ENCODE measurements around the gene PTPRD.

PTPRD gene

DNA sequence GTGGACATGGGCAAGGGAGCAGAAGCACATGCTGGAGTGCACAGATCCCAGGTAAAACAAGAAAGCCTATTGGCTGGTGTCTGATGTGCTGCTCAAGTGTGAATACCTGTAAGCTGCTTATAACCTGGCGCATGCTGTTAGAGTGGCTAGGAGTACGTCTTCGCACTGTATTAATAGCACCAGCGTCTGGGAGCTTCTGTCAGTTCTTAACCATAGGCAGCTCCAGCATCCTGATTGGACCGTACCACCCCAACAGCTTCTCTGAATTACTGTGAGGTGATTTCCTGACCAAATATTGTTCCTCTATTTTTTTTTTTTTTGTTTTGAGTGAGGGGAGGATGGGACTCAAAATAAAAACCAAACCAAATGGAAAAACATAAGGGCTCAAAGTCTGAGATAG, 987.6 kb downstream of the PTPRD start:
- in situ Hi-C loops (cut with MboI; ENCODE audit: low sequenced_read_pairs): no loop called here

DNA sequence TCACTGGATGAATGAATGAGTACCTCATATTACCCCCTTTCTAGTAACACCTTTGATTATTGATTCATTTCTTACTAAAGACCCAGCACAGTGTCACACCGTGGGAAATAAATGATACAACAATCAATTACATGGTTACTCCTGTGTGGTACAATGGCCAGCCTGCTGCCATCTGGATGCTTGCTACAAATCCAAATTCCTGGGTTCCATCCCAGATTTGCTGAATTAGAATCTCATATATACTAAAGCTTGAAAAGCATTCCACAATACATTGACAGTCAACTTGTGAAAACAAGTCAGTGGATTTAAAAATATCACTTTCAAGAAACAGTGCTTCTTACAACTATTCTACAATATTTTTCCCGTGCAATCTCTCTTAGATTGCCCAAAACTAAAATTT, 989.3 kb downstream of the PTPRD start:
- in situ Hi-C loops (cut with MboI; ENCODE audit: low sequenced_read_pairs): no loop called here

DNA sequence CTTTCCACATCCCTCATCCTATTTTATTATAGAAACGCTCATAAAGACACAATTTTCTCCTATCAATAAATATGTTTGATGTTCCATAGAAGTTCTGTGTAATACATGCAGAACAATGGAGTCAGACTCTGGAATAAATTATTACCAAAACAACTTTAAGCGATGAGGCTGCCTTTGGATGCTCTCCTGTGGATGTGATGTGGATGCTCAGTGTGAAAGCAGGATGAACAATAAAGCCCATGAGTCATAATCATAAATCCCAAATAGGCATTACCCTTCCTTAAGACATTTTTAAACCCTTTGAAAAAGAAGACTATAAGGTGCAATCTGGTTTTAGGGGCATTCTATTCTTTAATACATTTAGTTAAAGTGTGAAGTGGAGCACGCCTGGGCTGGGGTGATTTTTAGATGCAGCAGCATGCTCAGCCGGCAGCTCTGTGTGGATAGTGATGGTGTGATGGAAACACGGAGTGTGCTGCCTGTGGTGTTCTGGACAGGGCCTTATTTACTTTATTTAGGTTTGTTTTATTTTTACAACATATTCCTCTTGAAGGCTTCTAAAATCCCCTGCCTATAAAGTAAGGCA, 991.4 kb downstream of the PTPRD start:
- in situ Hi-C loops (cut with MboI; ENCODE audit: low sequenced_read_pairs): no loop called here

DNA sequence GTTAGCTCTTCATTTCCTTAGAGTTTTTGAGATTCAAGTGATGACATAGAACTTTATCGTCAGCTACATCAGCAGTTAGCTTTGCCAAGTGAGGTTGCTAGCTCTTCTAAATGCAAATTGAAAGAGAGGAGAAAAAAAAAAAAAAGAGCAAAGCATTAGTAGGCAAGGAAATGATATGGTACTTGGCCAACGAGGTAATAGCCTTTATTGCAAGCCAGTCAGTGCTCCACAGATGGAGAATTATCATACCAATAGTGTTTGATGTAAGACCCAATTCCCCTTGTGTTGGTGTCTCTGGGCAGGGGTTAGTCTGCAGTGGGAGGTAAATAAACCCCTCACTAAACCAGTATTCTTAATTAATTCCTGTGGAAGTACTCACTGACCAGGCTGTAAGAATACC, 992.1 kb downstream of the PTPRD start:
- in situ Hi-C loops (cut with MboI; ENCODE audit: low sequenced_read_pairs): no loop called here

DNA sequence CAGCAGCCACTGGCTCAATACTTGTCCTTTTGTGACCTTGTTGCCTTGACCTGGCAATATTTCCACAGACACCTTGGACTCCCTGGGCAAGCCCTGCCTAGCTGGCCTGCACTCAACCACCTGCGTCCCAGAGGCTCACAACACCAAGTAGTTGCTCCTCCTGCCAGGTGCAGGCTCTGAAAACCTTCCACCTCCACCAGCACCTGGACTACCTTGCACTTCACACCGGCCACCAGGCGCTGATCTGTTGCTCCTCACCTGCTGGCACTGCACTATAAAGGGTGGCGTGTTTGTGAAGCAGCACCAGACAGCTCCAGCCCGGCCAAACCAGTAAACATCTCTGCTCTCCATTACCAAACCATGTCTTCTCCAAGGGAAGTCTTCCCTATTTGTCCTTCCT, 997.7 kb downstream of the PTPRD start:
- in situ Hi-C loops (cut with MboI; ENCODE audit: low sequenced_read_pairs): no loop called here

DNA sequence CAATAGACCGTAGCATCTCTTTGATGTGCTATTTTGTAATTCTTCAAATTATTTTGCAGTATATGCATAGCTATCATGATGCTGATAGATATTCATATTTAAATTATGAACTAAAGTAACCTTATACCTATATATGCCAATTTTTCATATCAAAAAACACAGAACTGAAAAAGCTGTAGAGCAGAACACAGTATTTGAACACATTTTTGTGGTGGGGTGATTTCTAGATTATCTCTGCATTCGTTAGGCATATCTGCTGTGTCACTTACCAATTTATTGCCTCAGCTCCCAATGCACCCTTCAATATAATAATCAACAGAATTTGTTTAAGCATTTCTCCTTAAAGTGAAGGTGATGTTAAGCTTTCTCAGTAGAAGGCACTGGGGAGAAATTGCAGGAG, 998.2 kb downstream of the PTPRD start:
- in situ Hi-C loops (cut with MboI; ENCODE audit: low sequenced_read_pairs): no loop called here

DNA sequence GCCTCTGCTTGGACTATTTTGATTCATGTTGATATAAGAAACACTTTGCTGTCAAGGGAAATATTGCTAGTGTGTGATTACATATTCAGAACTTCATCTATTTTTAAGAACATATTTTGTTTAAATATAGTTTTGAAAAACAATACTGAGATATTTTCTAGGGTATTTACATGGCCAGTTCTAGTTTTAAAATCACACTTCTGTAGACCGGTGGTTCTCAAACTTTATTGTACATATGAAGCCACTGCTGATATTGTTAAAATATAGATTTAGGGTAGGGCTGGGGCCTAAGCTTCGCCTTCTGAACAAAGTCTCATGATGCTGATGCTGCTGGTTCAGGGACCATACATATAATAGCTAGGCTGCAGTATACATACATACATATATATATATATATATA, 1000.0 kb downstream of the PTPRD start:
- in situ Hi-C loops (cut with MboI; ENCODE audit: low sequenced_read_pairs): no loop called here

DNA sequence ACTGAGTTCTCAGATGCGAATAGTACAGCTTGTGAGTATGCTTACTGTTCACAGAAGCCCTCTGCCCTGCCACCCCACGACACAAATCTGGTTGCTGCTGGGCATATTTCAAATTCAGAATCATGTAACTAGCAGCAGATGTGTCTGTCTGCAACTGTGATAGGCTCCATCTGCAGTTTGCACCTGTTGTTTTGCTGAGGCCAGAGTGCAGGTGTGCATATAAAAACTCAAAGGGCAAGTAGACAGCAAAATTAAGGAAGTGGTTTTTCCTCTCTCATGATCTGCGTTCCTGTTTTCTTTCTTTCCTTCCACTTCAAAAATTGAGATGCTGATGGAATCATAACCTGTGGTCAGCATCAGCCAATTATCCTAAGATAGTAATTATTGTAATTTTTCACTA, 1000.5 kb downstream of the PTPRD start:
- in situ Hi-C loops (cut with MboI; ENCODE audit: low sequenced_read_pairs): no loop called here

DNA sequence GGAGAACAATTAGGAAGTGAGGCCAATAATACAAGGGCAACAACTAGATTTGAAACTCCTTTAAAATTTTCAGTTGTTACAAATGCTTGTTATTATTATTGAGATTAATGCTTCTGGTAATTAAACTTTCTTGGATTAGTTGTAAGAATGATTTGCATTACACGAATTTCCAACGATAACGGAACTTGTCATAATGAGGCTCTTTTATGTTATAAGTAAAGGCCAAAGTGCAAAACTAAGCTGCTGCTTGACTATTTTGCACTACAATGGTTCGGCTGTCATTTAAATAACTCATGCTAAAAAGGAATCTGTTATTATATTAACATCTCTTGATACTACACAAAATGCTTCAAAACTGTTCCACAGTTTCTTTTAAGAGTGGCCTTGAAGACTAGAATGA, 1007.1 kb downstream of the PTPRD start:
- in situ Hi-C loops (cut with MboI; ENCODE audit: low sequenced_read_pairs): no loop called here

DNA sequence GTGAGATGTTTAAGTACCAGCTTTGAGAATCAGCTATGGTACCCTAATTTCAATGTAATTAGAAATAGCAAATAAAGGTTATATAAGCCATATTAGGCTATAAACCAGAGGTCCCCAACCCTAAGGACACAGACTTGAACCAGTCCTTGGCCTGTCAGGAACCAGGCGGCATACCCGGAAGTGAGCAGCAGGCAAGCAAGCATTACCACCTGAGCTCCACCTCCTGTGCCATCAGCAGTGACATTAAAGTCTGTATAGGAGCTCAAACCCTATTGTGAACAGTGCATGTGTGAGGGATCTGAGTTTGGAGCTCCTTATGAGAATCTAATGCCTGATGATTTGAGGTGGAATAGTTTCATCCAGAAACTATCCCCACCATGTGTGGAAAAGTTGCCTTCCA, 1009.5 kb downstream of the PTPRD start:
- in situ Hi-C loops (cut with MboI; ENCODE audit: low sequenced_read_pairs): no loop called here

DNA sequence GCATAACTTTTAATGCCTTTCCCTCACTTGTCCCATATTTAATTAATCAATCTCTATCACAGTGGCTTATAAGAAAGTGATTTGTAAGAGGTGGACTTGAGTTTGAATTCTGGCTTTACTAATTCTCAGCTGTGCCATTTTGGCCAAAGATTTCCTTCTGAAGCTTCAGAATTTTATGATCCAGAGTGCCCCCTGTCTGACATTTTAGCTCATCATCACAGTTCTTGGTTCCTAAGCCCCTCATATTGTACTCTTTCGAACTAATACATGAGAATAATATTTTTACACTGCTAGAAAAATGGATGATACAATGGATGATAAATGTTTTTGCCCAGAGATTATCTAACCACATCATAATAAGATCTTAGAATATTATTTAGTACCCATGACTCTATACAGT, 1014.1 kb downstream of the PTPRD start:
- in situ Hi-C loops (cut with MboI; ENCODE audit: low sequenced_read_pairs): no loop called here

DNA sequence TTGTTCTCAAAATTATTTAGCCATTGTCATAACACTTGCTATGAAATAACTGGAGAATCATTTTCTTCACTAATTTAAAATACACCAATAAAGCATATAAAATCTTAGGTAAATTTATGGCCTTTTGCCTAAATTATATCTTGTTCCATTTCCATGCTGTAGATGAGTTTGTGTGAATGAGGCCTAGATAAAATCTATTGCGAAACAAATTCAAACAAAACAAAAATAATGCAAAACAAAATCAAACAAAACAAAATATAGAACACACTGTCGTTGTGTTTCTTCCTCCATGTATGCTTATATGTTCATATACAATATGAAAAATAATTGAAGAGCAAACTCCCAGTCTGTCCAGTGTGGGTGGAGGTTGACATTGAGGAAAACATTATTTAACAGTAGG, 1020.7 kb downstream of the PTPRD start:
- in situ Hi-C loops (cut with MboI; ENCODE audit: low sequenced_read_pairs): no loop called here

DNA sequence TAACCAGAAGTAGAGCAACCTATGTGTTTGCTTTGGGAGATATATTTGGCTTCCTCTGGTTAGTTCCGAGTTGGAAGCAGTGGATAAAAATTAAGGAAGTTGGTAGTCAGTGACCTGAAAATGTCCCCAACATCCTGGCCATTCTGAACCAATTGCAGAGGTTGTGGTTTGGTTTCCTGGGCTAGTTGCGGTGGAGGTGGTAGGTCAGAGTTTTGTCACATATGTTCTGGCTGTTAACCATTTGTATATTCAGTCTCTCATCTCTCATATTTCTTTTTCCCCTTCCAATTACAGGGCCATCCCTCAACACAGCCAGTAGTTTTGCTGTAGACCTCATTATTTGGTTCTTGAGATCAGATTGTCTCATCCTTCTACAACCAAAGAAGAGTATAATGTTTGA, 1026.9 kb downstream of the PTPRD start:
- in situ Hi-C loops (cut with MboI; ENCODE audit: low sequenced_read_pairs): no loop called here

DNA sequence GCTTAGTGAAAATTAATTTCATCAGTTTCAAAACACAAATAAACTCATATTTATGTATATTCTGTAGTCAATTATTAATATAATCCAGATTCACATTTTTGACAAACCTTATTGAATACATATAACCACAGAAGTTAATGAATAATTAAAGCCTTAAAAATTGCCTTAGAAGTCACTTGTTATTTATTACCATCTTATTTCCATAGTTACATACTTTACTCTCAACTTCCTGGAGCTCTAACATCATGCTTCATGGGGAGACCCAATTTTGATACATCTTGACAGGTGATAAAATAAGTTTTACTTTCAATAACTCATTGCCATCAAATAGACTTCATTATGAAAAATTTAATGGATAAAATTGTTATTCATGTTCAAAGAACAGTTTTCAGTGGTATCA, 1038.7 kb downstream of the PTPRD start:
- in situ Hi-C loops (cut with MboI; ENCODE audit: low sequenced_read_pairs): no loop called here

DNA sequence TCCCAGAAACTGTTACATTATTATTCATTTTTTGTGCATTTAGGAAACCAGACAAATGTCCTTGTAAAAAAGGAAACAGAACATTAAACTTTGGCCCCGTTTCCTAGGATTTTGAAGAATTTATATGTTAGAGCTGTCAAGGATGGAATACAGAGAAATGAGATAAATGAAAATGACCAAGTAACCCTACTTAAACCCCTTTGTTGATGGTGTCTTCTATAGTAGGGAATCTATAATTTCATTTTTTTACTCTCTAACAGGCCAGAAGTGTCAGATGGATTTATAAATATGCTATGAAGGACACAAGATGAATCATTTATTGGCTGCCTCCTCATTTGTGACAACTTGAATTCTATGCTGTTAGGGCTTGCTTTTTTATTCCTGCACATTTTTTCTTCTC, 1047.1 kb downstream of the PTPRD start:
- in situ Hi-C loops (cut with MboI; ENCODE audit: low sequenced_read_pairs): no loop called here

DNA sequence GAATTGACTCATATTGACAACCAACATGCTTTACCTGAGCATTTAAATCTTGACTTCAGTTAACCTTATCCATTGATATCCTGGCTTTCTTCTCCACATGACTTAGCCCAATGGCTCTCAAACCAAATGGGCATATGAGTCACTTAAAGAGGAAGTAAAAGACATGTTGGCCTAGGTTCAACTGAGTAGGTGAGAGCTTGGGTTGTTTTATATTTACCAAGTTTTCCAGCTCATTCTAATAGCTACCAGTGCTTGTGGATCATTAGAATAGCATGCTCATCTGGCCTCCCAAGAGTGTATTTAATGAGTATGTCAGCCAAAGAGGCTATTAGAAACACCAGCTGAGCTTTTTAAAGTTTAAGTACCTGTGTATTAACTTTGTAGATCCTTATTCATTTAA, 1049.0 kb downstream of the PTPRD start:
- in situ Hi-C loops (cut with MboI; ENCODE audit: low sequenced_read_pairs): no loop called here

DNA sequence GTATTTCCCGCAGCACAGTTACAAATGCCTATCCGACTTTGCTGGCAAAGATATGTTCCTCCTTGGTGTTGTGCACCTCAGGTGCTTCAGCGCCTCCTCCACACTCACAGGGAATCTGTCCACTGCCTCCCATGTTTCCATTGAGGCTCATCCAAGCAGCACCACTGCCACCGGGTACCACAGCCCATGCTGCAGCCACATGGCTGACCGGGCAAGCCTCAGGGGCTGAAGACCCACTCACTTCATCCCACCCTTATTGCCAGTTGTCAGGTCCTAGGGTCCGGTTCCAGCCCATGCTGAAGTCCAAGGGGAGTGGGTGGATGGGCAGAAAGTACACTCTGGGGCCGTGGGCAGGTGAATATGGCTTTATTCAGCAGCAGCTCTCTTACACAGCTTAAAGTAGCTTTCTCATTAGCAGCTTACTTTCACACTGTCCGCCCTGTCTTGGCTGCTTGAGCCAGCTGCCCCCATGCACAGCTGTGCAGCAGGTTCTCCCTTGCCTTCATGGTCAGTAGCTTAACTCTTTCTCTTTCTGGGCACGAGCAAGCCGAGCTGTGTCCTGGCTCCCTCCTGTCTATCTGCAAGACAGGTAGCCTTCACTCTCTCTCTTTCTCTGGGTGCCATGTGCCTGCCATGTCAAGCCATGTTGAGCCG, 1052.3 kb downstream of the PTPRD start:
- in situ Hi-C loops (cut with MboI; ENCODE audit: low sequenced_read_pairs): no loop called here

DNA sequence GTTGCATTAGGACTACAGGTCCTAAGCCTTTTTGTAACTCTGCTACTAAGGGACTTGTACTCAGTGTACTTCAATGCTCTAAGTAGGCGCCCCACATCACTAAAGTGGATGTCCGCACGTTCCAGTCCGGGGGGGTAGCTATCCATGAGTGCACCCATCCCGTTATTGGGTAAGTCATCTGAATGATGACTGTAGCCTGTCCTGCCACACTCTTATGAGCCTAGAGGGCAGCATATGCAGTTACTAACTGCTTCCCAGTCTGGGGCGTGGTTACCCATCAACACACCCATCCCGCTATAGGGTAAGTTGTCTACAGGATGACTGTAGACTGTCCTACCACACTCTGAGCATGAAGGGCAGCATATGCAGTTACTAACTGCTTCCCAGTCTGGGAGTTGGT, 1053.9 kb downstream of the PTPRD start:
- in situ Hi-C loops (cut with MboI; ENCODE audit: low sequenced_read_pairs): no loop called here

DNA sequence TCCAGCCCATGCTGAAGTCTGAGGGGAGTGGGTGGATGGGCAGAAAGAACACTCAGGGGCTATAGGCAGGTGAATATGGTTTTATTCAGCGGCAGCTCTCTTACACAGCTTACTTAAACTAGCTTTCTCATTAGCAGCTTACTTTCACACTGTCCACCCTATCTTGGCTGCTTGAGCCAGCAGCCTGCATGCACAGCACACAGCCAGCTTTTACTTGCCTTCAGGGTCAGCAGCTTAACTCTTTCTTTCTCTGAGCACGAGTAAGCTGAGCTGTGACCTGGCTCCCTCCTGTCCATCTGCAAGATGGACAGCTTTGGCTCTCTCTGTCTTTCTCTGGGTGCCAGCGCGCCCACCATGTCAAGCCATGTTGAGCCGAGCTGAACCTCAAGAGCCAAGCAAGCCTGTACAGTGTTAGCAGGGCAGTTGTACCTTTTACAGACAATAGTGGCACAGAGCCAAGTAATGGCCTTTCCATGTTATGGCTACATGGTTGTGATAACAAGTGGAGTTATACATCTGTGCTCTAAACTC, 1054.9 kb downstream of the PTPRD start:
- in situ Hi-C loops (cut with MboI; ENCODE audit: low sequenced_read_pairs): no loop called here

DNA sequence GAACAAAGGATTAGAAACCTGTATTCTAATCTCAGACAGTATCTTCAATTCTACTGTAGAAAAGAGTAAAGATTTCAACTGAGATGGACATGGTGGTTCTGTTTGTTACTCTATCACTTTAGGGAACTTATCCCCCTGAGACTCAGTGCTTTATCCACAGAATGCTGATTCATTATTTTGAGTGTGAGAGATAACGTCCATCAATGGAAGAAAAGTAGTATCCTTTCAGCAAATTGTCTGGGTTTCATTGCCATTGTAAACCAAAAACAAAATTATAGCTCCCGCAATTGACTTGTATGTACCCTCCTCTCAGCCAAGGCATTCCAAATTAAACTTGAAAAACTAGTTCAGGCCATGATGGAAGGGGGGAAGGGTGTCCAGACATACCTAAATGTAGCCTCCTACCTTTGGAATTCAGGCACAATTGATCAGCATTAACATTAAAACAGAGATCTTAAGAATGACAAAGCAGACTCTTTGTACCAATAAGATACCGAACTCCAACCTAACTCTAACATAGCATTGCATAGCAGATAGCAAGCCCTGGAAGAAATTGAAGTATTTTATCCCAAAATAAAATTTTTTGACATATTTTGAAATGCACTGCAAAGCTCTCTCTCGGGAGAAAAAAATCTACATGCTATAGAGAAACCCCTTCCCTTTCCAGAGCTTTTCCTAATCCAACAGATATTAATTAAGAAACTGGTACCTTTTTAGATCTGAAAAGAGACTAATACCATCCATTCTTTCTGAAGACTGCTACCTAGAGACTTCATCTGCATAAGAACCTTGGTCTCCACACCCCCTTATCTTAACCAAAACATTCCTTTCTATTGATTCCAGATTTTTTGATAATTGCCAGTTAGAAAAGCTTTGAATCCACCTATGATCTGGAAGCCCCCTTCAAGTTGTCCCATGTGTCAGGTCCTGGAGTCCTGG, 1055.7 kb downstream of the PTPRD start:
- in situ Hi-C loops (cut with MboI; ENCODE audit: low sequenced_read_pairs): no loop called here

DNA sequence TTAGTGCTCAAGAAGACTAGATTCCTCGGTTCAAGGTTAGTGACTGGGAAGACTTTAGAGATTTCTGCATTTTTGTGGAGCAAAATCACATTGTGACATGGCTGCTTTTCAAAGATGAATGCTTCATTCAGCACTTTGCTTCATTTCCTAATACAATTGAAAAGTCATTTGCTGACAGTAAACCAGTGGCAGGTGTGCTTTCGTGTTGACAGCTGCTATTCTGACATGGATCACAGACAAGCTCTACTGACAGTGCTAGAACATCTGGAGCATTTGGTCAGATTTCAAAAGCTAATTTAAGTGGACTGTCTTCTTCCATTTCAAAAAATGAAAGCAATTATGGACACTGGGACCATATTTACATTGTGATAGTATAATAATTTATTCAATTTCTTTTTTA, 1060.1 kb downstream of the PTPRD start:
- in situ Hi-C loops (cut with MboI; ENCODE audit: low sequenced_read_pairs): no loop called here

DNA sequence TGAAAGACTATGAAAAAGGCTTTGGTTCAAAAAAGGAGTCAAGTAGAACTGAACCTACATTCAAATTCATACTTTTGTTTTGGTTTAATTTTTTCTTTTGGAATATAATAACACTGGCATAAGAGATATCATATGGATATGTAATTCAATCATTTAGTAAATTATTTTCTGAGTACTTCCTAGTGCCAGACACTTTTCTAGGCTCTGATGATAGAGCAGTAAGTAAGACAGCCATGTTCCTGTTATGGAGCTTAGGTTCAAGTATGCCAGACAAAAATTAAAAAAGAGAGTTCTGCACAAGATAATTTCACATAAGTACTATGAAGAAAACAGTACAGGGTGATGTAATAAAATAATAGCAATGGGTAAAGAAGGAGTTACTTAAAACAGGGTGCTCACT, 1074.0 kb downstream of the PTPRD start:
- in situ Hi-C loops (cut with MboI; ENCODE audit: low sequenced_read_pairs): no loop called here
